RWPE2 (cell line): Measurements from ENCODE around the gene GPR31.

Experiments used
- ATAC-seq: fragments of 200-7000 bp; cut with Tn5 transposase; 3 replicates; pipeline ENCODE4 v1.9.1; 2021; ENCODE audit warnings: low read depth
- DNase-seq: peaks from one replicate; pipeline ENCODE4 v3.0.0-alpha.2; 2020; ENCODE audit warnings: low spot score
- H3K27ac ChIP-seq: fragments of 450-650 bp; 2 replicates; pipeline ENCODE4 v1.5.1; 2017; ENCODE audit warnings: mild to moderate bottlenecking; ENCODE audit not compliant: poor library complexity, severe bottlenecking
- H3K27me3 ChIP-seq: fragments of 250-450 bp; sonication (Bioruptor Pico); 2 replicates; pipeline ENCODE4 v1.5.1; 2021; ENCODE audit warnings: mild to moderate bottlenecking, moderate library complexity; ENCODE audit not compliant: insufficient read depth, poor library complexity, severe bottlenecking
- H3K36me3 ChIP-seq: fragments of 250-450 bp; sonication (Bioruptor Pico); 2 replicates; pipeline ENCODE4 v1.5.1; 2020; ENCODE audit warnings: low read depth, mild to moderate bottlenecking, moderate library complexity
- H3K4me1 ChIP-seq: fragments of 250-450 bp; sonication (Bioruptor Pico); 2 replicates; pipeline ENCODE4 v1.5.1; 2021; ENCODE audit warnings: mild to moderate bottlenecking, moderate library complexity; ENCODE audit not compliant: insufficient read depth, poor library complexity, severe bottlenecking
- H3K4me3 ChIP-seq: fragments of 250-450 bp; sonication (Bioruptor Pico); 2 replicates; pipeline ENCODE4 v1.5.1; 2021; ENCODE audit warnings: mild to moderate bottlenecking, moderate library complexity; ENCODE audit not compliant: severe bottlenecking
- H3K9me3 ChIP-seq: fragments of 250-450 bp; sonication (Bioruptor Pico); 2 replicates; pipeline ENCODE4 v1.5.1; 2021; ENCODE audit warnings: mild to moderate bottlenecking, moderate library complexity; ENCODE audit not compliant: severe bottlenecking
- CTCF ChIP-seq: fragments of 450-650 bp; IDR thresholded peaks from one replicate; pipeline ENCODE4 v1.5.1; 2017; ENCODE audit warnings: mild to moderate bottlenecking, moderate library complexity; ENCODE audit not compliant: poor library complexity, severe bottlenecking

The GPR31 gene

DNA sequence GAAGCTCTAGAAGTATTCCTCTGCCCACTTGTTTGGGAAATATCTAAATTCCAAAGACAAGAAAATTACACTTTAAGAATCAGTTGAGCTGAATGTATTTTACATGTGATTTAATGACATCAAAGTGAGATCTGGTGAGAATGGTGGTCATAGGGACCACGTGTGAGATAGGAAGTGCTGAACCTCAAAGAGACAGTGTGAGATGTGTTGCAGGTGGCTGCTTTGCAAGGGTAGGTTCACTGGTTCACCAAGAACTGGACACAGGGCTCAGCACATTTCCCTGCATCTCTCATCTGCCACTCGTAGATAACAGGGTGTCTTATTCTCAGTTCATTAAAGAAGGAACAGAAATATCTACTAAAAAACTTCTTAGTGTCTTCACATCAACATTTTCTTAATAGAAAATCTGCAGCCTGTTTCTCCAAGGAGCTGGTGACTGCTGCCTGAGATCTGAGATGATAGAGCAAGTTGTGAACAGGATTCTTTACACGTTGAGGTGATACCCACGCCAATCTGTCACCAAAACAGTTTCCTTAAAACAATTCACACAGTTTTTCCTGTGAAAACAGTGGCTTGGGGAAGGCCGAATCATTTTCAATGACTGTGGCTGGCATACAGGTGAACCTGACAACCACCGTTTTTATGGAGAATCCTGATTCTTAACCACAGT, 27.6 kb downstream of the GPR31 start:
- ATAC-seq: no peak
- no peak for DNase-seq
- Histone ChIP-seq H3K4me3 (no peak overlapping the region), H3K4me1 (no peaks in the 10 kb centered on the region), H3K36me3 (no peaks in the 10 kb centered on the region), H3K27ac (no peak overlapping the region), H3K9me3 (no peaks in the 10 kb centered on the region), H3K27me3 (no peaks in the 10 kb centered on the region)
- TF ChIP-seq CTCF: no peak

- no peaks in the 10 kb centered on the region for H3K9me3 ChIP-seq
- H3K4me1 ChIP-seq: no peaks in the 10 kb centered on the region
- DNase-seq (no peak), ATAC-seq (no peak)
- H3K4me3 ChIP-seq: no peak overlapping the region
- TF ChIP-seq CTCF: no peak
- H3K36me3 ChIP-seq: no peaks in the 10 kb centered on the region
- no peaks in the 10 kb centered on the region for H3K27me3 ChIP-seq
- H3K27ac ChIP-seq: no peak overlapping the region
Observed at GRCh38 chr6:167129562-167129961, 28.2 kb downstream of the GPR31 start.

DNA sequence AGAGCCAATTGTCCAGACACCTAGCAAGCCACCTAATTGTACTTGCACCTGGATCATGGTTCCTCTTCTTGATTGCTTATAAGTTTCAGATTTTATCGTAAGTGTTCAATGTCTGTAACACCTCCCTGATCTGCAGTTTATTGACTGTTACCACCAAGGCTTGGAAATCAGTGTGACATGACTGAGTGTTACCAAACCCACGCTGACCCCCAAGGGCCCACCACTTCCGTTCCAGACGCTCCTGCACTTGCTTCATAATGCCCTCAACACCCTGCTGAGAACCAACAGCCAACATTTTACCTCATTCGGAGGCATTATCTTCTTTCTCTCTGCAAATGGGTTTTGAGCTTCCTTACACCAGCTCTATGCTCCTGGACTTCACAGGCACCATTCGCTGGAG, 28.6 kb downstream of the GPR31 start:
- DNase-seq: no peak
- Histone ChIP-seq H3K27ac (no peak overlapping the region), H3K27me3 (no peaks in the 10 kb centered on the region), H3K36me3 (no peaks in the 10 kb centered on the region), H3K4me1 (no peaks in the 10 kb centered on the region), H3K9me3 (no peaks in the 10 kb centered on the region), H3K4me3 (no peak overlapping the region)
- TF ChIP-seq CTCF: no peak
- no peak for ATAC-seq

- no peak for ATAC-seq
- no peaks in the 10 kb centered on the region for H3K9me3 ChIP-seq
- H3K27me3 ChIP-seq: no peaks in the 10 kb centered on the region
Observed at GRCh38 chr6:167127785-167128531, 29.8 kb downstream of the GPR31 start.

More at GRCh38 chr6:167127785-167128531, 29.8 kb downstream of the GPR31 start:
- no peak for TF ChIP-seq CTCF
- H3K36me3 ChIP-seq: no peaks in the 10 kb centered on the region
- H3K4me1 ChIP-seq: no peaks in the 10 kb centered on the region
- no peak overlapping the region for H3K27ac ChIP-seq
- H3K4me3 ChIP-seq: no peak overlapping the region
- DNase-seq: no peak
